HG03378 (cell line): ENCODE measurements around the gene IL4I1.

Experiments
- ATAC-seq: cut with Tn5 transposase; IDR thresholded peaks from one replicate; pipeline ENCODE4 v1.9.1; 2021; ENCODE audit warnings: mild to moderate bottlenecking, moderate library complexity; ENCODE audit not compliant: unreplicated experiment

The IL4I1 gene

DNA sequence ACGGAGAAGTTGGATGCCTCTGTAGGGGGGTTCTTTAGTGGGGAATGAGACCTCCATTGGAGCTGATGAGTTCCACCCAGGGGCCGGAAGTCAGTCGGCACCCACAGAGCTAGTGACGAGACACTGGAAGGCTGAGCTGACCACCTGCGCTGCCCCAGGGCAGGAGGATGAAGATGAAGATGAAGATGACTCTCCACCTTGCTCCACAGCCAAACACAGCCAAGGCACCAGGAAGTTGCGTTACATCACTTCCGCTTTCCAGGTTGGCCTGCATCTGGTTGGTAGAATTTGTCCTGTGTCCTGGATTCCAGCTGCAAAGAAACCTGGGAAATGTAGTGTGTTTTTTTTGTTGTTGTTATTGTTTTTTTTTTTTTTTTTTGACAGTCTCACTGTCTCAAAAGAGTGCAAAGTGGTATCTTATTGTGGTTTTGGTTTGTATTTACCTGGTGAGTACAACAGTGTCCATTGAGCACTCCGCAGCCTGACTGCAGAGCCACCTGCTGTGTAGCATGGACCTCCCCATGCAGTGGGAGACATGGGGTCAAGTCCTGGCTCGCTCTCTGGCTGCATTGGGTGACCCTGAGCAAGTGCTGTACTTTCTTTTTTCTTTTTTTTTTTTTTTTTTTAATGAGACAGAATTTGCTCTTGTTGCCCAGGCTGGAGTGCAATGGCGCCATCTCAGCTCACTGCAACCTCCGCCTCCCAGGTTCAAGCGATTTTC lies 17.3 kb downstream of the IL4I1 start:
- ATAC-seq: no peak

DNA sequence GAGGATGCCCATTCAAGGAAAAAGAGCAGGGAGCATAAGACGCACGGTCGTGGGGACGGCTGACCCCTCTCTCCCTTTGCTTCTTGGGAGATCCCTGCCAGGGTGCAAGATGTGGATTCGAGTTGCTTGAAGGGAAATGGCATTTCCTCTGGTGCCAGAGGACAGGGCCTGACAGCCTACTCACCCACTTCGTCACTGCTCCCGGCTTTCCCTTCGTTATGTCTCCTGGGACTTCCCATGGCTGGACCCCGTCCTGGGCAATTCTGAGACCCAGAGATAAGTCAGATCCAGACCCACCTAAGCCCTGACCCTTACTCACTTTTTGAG lies 18.0 kb downstream of the IL4I1 start:
- no peak for ATAC-seq

DNA sequence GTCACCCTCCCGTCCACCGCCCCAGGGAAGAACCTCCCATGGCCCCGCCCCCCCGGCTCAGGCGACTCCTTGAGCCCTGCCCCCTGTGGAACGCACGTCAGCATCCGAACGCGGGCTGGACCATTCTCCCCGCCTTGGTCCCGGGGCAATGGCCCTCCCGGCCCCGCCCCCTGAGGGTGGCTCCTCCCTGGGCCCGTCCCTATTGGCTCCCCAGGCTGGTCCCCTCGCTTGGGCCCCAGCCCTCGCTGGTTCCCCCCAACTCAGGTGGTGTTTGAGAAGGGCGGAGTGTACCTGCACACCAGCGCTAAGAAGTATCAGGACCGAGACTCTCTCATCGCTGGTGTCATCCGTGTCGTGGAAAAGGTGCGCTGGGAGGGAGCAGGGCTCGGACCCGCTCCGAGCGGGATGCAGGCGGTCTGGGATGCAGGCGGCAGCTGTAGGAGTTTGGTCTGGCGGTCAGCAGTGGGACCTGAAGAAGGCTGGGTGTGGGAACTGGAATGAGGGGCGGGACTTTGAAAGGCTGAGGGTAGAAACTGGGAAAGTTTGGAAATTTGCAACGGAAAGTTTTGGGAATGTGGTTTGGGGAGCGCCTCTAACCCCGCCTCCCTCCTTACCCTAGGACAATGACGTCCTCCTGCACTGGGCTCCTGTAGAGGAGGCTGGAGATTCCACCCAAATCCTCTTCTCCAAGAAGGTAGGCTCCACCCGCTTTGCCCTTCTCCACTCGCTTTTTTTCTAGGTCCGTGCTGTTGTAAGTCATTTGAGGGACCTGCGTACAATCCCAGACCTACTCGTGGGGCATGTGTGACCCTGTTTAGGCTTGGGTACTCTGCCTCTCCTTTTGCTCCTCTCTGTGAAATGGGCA lies 18.6 kb downstream of the IL4I1 start:
- ATAC-seq: peak; percentile 28

DNA sequence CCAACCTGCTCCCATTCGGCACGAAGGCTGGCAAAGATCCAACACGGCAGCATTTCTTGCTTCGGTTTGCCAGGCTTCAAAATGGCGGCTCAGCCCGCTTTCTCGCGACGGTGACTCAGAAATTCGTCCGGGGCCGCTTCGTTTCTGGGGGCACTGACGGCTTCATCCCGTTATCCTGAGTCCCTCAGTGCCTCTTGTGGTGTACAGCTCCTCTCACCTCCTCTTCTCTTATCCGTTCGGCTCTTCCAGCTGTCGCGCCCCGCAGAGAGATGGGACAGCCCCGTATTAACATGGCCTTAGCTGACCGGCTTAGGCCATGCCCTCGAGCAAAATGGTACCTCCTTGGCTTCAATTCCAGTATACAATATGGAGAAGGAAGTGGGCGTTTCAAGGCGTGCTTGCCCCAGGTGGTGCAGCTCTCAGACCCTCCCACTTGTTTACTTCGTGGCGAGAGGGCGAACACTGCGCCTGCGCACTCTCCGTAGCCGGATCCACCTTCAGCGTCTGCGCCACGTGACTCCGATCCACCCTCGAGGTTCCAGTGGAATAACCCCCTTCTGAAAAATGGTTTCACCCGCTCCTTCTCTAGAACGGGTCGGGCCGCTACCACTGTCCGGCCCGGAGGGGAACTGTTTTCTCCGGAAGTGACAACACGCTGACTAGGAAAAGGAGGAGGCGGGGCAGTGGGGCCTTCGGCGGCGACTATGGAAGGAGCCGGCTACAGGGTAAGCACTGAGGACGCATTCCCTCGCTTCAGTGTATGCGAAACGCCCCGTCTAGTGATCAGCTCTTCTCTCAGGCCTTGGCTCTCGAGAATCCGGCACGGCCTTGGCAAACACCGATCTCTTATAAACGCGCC lies 19.4 kb downstream of the IL4I1 start, which contains the start of the genes AKT1S1 and TBC1D17:
Gene AKT1S1, minus strand, starts transcription at position 336 of the 859 bp plus-strand sequence. CDS start 4,060 bp downstream, outside the sequence.
Gene TBC1D17, plus strand, starts transcription at position 683 of the 859 bp plus-strand sequence. Its CDS starts 22 bp downstream, at position 705.
- peak; percentile 68 for ATAC-seq

DNA sequence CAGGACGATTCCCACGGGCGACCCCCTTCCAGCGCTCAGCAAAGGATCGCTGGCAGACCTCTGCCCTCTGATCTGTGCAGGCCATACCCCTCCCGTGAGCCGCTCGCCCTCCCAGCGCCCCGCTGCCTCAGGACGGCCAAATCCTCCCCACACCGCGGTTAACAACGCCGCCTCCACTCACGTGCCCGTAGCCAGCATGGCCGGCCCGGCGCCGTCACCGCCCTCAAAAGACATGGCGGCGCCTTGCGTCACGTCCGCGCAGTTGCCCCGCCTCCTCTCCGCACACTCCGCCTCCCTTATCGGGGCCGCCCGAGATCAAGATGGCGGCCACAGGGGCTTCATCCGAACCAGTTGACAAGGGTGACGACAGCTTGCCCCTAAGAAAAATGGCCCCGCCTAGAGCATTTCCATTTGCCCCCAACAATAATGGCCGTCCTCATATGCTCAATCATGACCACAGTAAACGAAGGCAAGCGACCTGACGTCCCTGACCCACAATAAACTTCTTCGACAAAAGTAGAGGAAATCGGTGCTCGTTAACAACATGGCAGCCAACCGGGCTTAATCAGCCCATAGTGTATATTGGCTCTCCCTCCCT lies 20.2 kb downstream of the IL4I1 start:
- peak; percentile 41 for ATAC-seq

DNA sequence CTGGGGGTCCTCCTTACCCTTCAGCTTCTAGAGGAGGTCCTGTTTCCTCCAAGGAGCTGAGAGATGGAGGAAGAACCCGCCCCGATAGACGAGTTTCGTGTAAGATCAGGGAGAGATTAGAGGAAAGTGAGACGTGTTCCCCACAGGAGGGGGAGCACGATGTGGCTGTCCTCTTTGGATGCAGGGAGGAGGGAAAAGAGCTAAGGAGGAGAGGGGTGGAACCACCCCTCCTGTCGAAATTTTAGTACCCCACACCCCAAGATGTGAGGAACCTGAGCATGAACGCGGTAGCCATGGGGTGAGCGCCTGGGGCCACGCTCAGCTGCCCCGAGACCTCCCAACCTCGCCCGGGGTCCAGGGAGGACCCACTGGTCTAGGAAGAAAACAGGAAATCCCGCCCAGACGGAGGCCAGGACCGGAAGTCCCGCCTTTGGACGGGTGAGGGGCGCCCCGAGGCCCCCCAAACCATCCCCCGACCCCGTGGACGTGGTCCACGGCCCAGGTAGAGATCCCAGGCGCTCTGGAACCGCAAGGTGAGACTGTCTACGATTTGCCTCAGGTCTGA lies 20.7 kb downstream of the IL4I1 start:
- no peak for ATAC-seq

DNA sequence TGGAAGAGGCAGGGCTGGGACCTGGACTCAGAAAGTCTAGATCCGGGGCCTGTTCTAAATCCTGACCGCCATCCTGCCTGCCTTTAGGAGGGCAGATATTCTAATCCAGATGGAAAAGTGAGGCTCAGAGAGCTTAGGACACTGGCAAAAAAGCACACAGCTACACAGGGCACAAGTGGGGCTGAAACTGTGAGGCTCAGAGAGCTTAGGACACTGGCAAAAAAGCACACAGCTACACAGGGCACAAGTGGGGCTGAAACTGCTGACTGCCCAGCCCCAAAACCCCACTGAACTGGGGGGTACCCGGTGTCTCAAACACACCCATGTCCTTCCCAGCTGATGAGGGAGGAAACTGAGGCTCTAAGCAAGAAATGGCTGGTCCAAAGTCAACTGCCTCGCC lies 21.5 kb downstream of the IL4I1 start:
- no peak for ATAC-seq

DNA sequence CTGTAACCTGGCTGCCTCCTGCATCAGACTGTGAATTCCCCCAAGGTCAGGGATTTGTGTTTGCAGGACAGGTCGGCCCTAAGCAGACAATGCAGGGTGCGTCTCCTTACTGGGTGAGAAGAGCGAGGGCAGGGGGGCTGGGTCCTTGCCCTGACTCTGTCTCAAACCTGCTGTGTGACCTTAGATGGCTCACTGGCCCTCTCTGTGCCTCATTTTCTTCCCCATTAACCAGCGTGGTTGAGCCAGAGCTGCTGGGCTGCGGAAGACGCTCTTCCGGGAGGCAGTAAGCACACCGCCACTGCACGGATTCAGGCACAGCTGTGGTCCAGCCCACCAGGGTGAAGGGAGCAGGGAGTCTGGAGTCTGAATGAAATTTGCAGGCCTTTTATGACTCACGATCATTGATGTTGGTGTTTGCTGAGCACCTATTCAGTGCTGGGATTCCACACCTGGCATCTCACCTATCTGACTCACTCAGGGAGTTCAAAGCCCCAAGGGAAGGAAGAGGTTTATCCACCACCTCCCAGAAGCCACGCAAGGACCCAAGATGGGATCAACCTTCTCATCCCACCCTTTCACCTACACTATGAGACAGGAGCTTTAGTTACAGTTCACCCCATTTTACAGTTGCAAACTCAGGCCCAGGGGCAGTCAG lies 22.1 kb downstream of the IL4I1 start:
- ATAC-seq: no peak

DNA sequence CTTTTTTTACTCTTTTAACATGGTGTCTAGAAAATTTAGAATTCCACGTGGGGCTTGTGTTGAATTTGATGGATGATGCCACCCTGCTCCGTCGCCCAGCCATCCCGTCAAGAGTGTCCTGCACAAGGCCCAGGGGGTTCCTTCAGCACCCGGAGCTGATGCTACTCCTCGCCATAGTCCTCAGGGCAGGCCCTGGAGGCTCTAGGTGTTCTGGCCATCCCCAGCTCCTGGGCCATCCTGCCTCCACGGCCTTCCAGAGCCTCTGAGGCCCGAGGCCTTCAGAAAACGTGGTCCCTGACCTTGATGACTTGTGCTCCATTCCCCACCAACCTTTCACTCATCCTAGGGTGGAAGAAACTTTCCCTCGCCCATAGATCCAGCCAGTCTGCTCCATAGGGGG lies 22.9 kb downstream of the IL4I1 start:
- no peak for ATAC-seq

DNA sequence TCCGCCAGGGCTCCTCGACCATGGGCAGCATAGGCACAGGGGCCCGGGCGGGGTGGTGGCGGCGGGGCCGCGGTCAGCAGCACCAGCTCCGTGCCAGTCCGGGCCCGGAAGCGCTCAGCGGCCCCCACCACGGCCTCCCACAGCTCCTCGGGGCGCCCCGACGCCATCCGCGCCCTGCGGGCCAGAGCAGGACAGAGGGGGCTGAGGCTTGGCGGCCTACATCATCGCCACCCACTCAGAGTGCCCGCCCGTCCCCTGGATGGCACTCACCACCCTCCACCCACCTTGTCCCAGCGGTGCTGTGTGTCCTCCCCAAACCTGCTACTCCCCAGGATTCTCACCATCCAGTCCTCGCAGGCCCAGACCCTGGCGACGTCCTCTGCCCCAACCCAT lies 23.6 kb downstream of the IL4I1 start:
- no peak for ATAC-seq

DNA sequence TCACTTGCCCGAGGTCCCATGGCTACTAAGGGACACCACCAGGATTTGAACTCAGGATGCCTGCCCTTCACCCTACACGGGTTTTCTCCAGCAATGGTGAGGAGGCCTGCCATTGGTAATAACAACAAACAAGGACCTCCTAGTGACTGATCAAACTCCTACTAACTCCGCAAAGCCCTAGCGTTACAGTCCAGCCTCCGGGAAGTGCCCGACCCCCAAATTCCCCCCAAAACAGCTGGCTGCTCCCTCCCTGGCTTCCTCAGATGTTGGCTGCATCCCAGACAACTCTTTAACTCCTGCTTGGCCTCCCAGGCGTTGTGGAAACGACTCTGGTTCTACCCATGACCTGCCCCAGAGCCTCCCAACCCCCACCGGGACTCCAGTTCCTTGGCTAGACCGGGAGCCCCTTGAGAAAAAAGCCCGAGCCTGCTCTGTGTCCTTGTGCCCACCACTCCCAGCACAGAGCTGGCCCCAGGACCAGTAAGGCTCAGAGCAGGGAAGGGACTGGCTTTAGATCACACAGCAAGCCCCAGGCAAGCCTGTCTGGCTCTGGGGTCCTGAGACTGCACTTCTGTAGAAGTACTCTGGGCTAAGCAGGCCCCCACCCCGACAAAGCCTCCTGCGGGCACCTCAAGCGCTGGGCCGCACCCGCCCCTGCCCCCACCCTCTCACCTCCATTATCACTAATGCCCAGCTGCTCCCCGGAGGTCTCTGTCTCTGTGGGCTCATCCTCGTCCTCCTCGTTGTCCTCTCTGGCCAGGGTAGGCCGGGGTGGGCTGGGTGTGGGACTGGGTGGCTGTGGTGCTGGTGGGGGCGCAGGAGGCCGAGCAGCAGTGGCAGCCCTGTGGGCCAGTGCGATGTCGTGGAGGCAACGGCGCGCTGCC lies 24.2 kb downstream of the IL4I1 start:
- no peak for ATAC-seq

DNA sequence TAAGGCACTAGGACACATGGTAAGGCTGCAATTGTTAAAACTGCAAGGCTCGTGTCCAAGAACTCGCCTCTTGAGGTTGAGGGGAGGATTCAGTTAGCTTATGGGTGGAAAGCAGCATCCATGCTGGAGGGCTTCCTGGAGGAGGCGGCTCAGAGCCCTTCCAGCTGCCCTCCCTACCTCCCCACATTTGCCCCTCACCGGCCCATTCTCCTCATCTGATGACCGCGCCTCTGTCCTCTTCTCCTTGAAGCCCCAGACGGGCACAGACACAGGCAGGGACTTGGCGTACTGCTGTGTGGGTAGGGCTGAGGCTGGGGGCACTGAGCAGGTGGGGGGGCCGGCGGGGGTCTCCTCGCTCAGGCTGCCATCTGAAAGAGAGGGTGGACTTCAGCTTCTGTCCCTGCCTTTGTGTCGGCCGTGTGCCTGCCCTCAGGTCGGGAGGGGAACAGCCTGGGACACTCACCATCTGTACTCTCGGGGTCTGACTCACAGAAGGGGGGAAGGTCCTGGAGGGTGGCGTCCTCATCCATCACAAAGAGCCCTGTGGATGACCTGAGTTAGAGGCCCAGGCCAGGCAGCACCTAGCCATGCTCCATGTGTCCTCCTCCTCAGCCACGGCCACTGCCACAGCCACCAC lies 25.2 kb downstream of the IL4I1 start:
- no peak for ATAC-seq

DNA sequence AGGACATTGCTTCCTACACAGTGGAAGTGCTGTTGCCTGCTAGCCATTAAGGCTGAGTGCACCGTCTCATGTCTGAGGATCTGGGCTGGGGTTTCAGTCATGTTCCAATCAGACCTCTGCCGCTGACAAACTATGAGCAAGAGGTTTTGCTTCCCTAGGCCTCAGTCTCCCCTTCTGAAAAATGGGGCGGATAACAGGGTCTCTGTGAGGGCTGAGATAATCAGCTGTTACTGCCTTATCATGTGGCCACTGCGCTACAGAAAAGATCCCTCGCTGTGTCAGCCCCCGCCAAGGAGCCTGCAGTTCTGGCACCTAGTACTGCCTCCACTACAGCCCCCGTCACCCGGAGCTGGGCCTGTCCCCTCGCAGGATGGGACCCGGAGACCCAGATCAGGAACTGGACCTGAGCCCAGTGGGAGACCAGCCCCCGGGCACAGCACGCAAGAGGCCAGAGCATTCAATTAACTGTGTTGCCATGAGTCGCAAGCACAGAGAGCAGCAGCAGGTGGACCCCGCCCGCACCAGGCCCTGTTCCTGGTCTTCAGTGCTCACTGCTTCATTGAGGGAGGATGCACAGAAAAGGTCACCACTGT lies 26.3 kb downstream of the IL4I1 start:
- ATAC-seq: no peak

DNA sequence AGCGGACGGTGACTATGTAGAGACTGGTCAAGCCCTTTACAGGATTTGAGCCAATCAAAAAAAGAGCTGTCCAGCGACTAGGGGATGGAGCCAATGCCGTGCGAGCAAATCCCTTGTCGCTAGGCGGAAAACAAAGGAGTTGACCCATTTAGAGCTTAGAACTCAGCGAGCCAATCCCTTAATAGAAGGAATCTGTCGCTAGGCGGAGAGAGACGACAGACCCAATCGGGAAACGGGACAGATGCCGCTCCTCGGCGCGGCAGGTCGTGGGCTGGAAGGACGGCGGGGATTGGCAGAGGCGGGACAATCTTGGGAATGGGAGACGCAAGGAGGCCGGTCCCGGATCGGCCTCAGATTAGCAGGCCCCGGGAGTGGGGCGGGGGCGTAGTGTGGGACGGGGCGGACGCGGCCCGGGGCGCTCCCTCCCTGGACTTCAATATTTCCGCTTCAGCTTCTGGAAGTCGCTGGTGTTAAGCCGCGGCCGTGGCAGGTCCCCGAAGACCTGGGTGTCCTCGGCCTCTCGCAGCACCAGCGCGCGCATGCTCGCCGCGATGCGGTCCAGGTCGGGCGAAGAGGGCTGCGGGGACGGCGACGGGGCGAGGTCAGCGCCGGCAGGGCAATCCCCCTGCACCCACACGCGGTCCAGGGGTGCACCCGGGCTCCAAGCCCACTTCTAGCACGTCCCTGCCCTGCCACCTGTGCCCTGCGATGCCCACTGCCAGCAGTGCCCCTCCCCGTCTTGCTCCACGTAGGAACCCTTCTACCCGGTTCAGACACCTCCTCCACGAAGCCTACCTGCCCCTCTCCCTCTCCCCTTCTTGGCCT lies 27.0 kb downstream of the IL4I1 start:
- ATAC-seq: peak; percentile 78

DNA sequence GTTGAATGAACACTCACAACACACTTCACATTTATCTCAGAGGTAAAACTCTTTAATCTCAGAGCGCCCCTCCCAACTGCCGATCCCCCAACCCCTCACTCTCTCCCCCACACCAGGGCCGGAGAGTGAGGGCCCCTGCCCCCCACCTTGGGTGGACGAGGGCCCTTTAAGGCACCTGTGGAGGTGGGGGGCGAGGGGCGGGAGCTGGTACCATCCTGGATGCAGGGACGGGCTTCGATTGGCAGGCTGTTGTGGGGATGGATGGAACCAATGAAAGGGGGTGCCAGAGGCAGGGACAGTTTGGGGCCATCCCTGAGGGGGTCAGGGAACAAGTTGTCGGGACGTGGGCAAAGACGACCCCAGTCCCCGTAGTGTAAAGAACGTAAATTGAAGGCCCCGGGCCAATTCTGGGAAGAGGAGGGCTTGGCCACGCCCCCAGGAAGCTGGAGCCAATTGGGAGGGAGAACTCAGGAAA lies 27.6 kb downstream of the IL4I1 start:
- no peak for ATAC-seq

DNA sequence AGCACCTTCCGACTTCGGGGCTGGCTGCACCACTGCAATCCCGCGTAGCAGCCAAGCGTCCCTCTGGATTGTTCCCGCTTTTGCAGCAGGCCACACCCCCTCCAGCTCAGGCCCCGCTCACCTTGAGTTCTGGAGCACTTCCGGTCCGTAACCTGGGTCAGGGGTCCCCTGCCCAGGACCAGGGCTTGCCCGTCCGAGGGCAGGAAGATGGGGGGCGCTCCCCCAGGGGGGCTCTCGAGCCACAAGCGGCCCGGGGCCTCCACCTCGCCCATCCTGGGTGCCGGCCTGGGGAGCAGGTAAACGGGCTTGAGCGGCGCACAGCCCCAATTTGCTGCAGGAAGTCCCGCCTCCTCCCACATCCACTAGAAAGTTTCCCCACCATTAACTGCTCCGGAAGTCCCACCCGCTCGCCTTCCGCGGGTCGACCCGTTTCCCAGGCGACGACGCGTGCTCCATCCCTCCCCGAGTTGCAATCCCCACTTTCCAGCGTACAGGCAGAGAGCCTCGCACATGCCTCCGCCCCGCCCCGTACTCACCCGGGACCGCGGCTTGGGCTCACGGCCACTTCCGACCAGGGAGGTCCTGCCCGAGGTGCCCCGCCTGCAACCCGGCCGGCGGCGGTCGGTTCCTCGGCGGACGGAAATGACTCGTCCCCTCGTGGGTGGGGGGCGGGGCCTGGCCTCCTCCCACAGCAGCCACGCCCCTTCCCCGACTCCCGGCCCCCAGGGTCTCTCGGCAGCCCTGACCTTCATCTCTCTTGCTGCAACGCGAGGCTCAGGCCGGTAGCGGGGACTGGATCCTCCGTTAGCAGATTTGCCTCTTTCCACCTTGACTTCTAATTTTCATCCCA lies 29.5 kb downstream of the IL4I1 start, which contains the start of gene PNKP:
Gene PNKP, minus strand, starts transcription at position 644 of the 850 bp plus-strand sequence. Its CDS starts 372 bp downstream, at position 272.
- peak; percentile 28 for ATAC-seq
